ENCODE results near the gene VRK3. TPM values are rescaled to one million over a fixed set of nuclear protein-coding genes. Genes with fewer than 3 reads are reported as not detected.
A peak's percentile ranks its signal among the peaks of the same experiment; 100 is the strongest.
"Not testable (repeated sequence)": the region's sequence is repeated elsewhere in the genome, so short reads cannot be mapped to it uniquely, and the experiment has no call there.

VRK3 gene, protein sequence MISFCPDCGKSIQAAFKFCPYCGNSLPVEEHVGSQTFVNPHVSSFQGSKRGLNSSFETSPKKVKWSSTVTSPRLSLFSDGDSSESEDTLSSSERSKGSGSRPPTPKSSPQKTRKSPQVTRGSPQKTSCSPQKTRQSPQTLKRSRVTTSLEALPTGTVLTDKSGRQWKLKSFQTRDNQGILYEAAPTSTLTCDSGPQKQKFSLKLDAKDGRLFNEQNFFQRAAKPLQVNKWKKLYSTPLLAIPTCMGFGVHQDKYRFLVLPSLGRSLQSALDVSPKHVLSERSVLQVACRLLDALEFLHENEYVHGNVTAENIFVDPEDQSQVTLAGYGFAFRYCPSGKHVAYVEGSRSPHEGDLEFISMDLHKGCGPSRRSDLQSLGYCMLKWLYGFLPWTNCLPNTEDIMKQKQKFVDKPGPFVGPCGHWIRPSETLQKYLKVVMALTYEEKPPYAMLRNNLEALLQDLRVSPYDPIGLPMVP
- total RNA-seq: 14.7 and 19.0 TPM in 2 replicates
- polyA plus RNA-seq (2012): 21.9 TPM

DNA sequence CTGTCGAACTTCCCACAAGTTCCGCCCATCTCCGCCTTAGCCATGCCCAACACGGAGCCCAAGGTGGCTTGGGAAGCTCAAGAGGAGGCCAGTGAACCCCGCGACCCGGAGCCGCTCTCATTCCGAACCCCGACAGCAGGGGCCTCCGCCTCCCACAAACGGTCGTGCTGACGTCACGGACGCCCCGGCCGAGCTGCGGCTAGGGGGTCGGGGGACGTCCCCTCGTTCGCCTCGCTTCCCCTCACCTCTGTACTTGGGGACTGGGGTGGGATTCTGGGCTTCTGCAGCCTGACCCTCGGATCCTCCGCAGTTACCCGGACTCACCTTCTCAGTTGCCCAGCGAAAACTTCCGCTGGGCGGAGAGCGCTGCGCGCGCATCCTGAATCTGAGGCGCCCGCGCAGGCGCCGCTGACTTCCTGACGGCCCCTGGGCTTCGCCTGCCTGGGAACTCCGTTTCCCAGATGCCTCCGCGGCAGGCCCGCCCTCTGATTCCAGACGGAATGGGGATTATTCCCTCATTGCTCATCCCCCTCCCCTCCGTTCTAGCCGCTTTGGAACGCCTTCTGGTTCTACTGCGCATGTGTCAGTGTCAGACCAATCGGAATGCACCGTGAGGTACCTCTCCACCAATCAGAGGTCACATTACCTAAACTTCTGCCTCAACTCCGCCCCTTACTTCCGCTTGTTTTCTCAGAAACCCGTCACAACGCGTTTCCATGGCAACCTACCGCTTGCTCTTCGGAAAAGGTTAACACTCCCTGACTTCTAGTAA lies at the start of gene VRK3:
Gene VRK3, minus strand, starts transcription at position 351 of the 772 bp plus-strand sequence. CDS start 9,210 bp downstream, outside the sequence.
- DNase-seq (ENCODE audit: low read depth): peak; percentile 100

- not testable (repeated sequence) for DNase-seq (ENCODE audit: low read depth)
These were observed 43.2 kb upstream of the VRK3 start for GRCh38 chr19:50068382-50068781.

DNA sequence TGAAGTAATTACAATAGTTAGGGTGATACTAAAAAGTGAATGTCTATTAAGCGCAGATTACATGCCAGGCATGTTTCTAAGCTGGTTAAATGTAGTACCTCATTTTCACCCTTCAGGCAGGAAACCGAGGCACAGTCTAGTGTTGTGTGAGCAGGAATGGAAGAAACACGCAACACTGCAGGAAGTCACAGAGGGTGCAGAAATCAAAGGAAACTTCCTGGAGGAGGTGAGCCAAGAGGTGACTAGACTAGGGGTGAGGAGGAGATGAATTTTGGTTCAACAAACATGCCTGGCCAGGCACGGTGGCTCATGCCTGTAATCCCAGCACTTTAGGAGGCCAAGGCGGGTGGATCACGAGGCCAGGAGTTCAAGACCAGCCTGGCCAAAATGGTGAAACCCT lies 42.4 kb upstream of the VRK3 start:
- DNase-seq (ENCODE audit: low read depth): no peak

DNA sequence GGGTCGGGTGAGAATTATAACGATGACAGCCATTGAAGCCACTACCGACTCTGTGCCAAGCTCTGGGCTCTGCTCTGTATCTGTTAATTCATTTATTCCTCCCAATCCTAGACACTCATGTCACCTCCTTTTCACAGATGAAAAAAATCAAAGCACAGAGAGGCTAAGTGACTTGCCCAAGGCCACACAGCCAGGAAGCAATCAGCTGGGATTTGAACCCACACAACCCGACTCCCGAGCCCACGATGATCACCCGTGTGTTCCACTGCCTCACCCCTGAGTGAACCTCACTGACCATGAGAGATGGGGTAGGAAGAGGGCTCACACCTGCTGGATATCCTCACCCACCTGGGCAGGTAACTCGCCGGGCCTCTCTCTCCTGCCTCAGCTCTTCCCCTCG lies 40.8 kb upstream of the VRK3 start:
- no peak for DNase-seq (ENCODE audit: low read depth)

GRCh38 chr19:50061650-50062049 lies 36.5 kb upstream of the VRK3 start:
- DNase-seq (ENCODE audit: low read depth): no peak

GRCh38 chr19:50060107-50060506 lies 34.9 kb upstream of the VRK3 start:
- no peak for DNase-seq (ENCODE audit: low read depth)

DNA sequence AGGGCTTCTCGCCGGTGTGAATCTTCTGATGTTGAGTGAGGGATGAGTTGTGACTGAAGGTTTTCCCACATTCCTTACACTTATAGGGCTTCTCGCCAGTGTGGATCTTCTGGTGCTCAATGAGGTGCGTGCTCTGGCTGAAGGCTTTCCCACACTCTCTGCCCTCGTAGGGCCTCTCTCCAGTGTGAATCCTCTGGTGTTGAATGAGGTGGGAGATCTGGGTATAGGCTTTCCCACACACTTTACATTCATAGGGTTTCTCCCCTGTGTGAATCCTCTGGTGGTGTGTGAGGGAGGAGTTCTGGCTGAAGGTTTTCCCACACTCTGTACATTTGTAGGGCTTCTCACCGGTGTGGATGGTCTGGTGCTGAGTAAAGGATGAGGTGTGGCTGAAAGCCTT lies 33.9 kb upstream of the VRK3 start:
- no peak for DNase-seq (ENCODE audit: low read depth)

DNA sequence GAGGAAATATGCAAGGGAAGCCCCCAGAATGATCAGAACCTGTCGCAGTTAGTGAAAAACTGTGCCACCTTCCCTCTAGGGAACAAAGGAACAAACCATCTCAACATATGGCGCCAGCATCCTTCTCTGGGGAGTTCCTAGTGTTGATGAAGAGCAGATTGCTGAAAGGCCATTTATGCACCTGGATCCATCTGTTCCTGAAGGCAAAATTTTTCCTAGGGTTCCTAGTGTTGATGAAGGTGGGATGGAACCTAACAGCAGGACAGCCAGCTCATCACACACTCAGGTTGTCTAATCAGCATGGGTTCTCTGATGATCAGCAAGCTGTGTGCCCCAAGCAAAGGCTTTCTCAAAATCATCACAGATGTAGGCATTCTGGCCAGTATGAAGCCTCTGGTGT lies 33.3 kb upstream of the VRK3 start:
- no peak for DNase-seq (ENCODE audit: low read depth)

GRCh38 chr19:50053119-50053518 lies 27.9 kb upstream of the VRK3 start:
- DNase-seq (ENCODE audit: low read depth): no peak

GRCh38 chr19:50051964-50052363 lies 26.8 kb upstream of the VRK3 start:
- DNase-seq (ENCODE audit: low read depth): no peak

DNA sequence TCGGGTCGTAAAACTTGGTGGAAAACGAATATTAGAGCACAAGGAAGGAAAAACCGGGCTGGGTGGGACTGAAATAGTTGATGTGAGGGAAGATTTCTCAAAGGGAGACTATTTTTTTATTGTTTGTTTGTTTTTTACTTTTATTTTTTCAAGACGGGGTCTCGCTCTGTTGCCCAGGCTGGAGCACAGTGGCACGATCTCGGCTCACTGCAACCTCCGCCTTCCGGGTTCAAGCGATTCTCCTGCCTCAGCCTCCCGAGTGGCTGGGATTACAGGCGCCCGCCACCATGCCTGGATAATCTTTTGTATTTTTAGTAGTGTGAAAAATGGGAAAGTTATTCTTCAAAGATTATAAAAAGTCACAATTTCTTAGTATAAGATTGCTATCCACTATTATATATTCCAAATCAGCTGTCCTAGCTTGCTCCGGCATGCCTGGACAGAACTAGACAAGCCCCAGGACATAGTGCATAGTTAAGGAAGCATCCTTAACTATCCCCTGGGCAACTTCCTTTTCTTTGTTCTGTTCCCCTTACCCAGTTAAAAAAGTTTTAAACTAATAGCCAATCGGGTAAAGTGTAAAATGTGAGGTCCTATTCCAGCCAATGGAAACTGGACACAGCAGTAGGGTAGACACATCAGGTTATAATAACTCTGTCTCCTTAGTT lies 26.2 kb upstream of the VRK3 start:
- DNase-seq (ENCODE audit: low read depth): not testable (repeated sequence)

DNA sequence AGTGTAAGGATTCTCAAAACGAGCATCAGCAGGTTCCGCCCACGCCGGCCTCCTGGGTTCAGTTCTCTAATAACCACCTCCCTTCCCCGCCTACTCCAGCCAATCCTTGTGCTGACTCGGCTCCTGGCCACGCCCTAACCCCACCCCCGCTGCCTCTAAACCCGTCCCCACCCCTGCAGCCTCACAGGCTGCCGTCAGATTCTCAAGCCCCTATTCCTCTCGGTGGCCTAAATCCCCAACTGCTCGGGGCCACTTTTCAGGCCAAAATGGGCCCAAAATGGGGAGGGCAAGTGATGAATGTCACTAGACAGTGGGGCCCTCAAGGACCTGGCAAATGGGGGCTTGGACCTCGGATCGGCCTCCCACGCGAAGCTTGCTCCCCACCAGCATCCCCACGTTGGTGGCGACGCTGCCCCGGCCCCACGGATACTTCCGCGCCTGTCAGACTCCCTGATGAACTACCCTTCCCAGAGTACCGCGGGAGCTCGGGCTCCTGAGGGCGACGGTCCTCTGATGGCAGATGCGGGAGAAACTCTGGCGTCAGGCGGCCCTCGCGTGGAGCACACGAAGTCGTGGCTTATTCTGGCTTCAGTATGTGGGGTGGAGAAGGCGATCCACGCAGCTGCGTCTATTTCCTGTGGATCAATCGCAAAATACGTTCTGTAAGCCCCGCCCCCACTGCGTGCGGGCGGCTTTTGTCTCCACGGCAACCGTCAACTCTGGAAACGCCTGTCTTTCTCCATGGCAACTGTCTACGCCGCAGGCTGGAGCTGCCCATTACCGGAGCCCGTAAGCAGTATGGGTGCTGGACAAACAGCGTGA lies 25.4 kb upstream of the VRK3 start:
- DNase-seq (ENCODE audit: low read depth): peak; percentile 43

DNA sequence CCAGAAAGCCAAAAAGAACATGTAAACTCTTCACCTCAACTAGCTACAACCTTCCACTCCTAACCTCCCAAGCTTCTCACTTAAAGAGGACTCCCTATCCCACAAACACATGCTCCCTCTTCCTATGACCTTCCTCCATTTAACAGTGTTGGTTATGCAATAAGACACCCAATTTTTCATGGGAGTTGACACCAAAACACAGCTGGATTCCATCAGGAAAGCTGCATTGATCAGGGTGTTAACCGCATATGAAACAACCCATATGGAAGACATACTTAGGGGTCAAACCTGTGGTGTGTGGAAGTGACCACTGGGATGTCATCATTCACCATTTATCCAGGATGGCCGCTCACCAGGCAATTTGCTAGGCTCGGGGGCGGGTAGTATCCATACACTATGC lies 22.5 kb upstream of the VRK3 start:
- DNase-seq (ENCODE audit: low read depth): no peak

DNA sequence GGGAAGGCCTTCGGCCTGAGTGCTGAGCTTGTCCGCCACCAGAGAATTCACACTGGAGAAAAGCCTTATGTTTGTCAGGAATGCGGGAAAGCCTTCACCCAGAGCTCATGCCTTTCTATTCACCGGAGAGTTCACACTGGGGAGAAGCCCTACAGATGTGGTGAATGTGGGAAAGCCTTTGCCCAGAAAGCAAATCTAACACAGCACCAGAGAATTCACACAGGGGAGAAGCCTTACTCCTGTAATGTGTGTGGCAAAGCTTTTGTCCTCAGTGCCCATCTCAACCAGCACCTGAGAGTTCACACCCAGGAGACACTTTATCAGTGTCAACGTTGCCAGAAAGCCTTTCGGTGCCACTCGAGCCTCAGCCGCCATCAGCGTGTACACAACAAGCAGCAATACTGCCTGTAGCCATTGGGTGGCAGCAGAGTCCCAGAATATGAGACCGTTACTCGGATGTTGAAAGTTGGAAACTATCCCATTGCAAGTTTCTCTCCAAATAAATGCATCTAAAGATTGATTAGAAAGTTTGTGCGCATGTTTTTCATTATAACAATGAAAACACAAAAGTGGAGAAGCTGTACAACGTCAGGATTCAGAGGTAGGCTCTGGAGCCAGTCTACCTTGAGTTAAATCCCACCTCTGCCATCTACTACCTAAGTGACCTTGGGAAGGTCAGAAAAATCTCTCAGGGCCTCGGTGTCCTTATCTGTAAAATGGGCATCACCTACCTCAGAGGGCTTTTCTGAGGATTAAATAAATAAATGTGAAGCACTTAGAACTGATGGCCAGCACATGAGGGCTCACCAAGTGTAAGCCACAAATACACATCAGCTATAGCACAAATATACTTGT lies 21.7 kb upstream of the VRK3 start:
- no peak for DNase-seq (ENCODE audit: low read depth)

GRCh38 chr19:50044922-50045321 lies 19.8 kb upstream of the VRK3 start:
- no peak for DNase-seq (ENCODE audit: low read depth)

- DNase-seq (ENCODE audit: low read depth): no peak
These were observed 18.8 kb upstream of the VRK3 start for GRCh38 chr19:50043967-50044366.

DNA sequence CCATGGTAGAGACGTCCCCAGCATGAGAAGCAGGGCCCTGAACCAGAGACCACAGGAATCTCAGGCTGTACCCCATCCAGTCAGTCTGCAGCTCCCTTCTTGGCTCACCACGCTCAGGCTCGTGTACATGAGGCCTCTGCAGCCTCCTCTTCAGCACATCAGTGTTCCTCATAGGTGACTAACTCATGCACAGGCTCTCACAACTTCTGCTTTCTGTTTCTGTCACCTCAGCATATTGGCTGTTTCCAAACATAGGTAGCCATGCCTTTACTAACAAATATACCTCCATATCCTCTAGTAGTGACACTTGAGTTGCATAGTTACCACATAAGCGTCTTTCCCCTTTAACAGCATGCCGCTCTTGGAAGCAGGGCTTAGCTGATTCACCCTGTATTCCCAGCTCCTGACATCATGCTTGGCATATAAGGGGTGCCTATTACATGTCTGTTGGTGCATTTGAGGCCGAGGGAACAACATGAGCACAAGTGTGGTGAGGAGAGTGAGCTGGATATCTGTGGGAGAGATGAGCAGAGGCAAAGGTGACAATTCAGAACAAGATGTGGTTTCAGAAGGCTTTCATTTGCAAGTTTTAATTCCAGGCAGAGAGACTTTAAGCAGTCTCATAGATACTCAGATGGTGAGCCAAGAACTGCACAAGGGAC lies 17.3 kb upstream of the VRK3 start:
- DNase-seq (ENCODE audit: low read depth): no peak

GRCh38 chr19:50040967-50041366 lies 15.8 kb upstream of the VRK3 start:
- DNase-seq (ENCODE audit: low read depth): no peak

DNA sequence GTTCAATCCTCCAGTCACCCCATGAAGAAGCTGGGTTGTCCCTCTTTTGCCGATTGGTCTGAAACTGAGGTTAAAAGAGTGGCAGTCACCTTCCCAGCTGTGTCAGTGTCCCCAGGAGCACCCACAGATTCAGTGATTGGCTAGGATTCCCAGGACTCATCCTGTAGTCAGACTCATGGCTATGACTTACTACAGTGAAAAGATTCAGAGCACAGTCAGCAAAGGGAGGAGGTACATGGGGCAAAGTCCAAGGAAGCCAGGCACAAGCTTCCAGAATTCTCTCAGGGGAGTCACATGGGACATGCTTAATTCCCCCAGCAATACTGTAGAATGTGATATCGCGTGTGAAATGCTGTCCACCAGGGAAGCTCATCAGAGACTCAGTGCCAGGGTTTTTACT lies 14.8 kb upstream of the VRK3 start:
- DNase-seq (ENCODE audit: low read depth): no peak

All from myocyte (in vitro differentiated cells).